ENCODE results near the gene PRKCB.
A peak's percentile ranks its signal among the peaks of the same experiment; 100 is the strongest.

The PRKCB gene

DNA sequence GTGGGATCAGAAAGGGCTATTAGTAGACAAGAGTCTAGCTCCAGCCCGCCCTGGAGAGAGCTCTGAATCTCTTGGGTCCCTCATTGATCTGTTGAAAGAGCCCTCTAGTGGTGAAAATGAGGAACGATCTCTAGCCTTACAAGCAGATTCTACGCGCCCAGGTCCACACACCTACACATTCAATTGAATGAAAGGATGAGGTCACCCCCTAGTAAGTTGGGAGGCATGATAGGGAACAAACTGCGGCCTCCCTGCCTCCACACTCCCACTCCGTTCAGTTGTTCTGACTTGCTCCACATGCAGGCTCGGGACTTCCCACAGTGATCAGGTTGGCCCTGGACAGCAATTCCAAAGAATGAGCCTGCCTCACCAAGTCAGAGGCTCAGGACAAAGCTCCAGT is 417.4 kb downstream of the PRKCB start:
- DNase-seq (ENCODE audit: low spot score): peak; percentile 41

DNA sequence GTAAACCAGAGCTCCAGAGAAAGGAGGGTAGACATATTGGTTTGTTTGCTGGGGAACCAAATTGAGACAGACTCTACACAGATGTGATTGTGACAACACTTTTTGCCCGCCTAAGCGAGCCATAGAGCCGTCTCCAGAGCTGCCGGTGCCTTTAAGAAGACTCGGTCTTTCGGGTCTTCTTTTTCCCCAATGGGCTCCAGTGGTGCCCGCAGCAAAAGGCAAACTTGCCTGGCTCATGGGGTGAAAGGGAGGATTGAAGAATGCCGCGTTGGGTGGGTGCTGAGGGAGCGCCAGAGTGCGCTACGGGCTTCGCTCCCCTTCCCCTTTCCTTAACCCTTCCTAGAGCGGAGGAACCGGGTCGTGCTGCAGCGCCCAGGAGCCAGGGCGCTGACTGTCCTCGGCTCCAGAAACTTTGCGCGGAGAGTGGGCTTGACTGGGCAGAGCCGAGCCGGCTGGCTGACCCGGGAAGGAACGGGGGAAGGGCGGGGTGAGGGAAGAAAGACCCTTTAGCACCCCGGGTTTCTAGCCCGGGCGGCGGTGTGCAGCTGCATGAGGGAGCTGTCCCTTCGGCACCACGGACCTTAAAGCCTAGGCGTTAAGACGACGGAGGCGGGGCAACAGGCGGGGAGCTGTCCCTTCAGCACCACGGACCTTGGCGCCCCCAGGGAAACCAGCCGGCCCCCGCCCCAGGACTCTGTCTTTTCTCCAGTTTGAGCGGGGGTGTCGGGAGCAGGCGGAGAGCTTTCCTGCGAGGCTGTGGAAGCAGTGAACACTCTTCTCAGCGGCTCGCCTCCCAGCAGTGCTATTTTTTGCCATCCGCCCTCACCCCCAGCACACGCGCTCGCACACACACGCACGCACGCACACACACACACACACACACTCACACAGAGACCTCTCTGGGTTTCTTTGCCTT is 419.9 kb downstream of the PRKCB start, which contains the start of gene CACNG3:
Gene CACNG3 (plus strand): TSS at position 880 of the 916 bp plus-strand sequence. CDS start 420 bp downstream, outside the sequence.
- DNase-seq (ENCODE audit: low spot score): peak; percentile 26

DNA sequence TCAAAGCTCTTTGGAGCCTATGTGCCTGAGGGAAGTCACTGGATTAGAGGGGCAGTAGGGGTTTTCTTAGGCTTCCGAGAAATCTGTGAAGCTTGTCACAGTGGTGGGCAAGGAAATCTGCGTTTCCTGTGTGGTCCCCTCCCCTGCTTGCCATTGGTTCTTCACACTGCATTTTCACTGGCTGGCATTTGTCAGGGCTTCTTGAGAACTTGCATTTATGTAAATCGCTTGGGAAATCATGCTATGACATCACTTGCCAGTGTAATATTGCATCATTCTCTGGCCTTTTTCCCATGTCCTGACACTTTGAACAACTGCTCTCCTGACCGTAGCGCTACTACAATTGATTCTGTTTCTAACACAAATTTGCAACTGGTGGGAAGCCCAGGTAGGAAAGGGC is 422.2 kb downstream of the PRKCB start:
- DNase-seq (ENCODE audit: low spot score): no peak

DNA sequence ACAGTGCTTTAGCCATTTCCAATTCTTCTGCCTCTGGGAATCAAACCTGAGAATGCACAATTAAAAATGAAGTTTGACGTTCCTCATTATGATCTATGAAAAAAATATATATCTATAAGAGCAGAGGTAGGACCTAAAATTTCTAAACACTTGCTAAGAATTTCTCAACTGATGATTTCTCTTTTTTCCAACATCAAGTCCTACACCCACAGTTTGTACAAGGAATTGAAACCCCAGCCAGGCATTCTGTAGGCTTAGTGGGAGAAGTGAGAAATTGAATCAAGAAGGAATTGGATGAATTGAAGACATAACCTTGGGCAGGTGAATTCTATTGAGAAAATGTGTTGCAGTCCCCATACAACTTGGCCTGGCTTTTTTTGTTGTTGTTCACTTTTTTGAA is 423.0 kb downstream of the PRKCB start:
- no peak for DNase-seq (ENCODE audit: low spot score)

DNA sequence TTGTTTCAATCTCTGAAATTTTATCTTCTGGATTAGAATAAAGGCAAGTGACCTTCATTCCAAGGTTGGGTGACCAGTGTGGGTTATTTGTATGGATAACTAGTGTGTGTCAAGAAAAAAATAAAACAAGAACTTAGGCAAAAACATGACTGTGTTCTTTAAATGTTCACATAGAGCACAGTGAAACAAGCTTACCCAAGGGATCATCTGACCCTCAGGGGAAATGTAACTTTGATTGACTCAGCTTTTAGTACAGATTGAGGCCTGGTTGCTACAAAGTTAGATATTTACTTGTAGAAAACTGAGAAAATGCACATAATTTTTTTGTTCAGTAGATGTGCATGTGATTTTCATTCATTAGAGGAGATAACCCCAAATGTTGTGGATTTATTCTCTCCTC is 427.0 kb downstream of the PRKCB start:
- no peak for DNase-seq (ENCODE audit: low spot score)
